Panc1 (cell line): Measurements from ENCODE around the gene MED17.

ENCODE experiments used
- CTCF ChIP-seq: fragments of 450-650 bp; IDR thresholded peaks from 2 replicates; pipeline ENCODE4 v1.5.1; 2017; ENCODE audit warnings: mild to moderate bottlenecking
- POLR2AphosphoS5 ChIP-seq: IDR thresholded peaks from 2 replicates; pipeline ENCODE4 v1.6.1; 2012; ENCODE audit warnings: mild to moderate bottlenecking, low read depth, low read length, moderate library complexity
- REST ChIP-seq, 2 experiments: IDR thresholded peaks; 2 replicates each; pipeline ENCODE4 v1.6.1; 2011 to 2012; ENCODE audit warnings: low read depth in 2 of 2, control low read depth in 1 of 2, low read length in 1 of 2, mild to moderate bottlenecking in 1 of 2, moderate library complexity in 1 of 2; ENCODE audit not compliant: insufficient read depth in 1 of 2

GRCh38 chr11:93738647-93739081 is 45.4 kb upstream of the MED17 start:
- TF ChIP-seq CTCF (no peak), POLR2AphosphoS5 (peak; percentile 36; the same call in 1 of the 2 replicates), REST (IDR thresholded peaks at IDR 0.05; ENCODE audit: insufficient read depth in 1 of 2, low read depth in 2 of 2, low read length in 1 of 2) (no peak)
